A549 (cell line): Measurements from ENCODE around the gene ASMTL.

Experiments
- CHD2 ChIP-seq: fragments of 150-350 bp; IDR thresholded peaks from 2 replicates; pipeline ENCODE4 v1.6.1; 2014; ENCODE audit warnings: low read length; ENCODE audit not compliant: partially characterized antibody
- CTCF ChIP-seq: fragments of >200 bp; sonication (Bioruptor Twin); formaldehyde crosslinking; IDR thresholded peaks from 3 replicates; pipeline ENCODE4 v1.5.1; 2016
- EP300 ChIP-seq, 2 experiments: fragments of >200 bp; sonication (Bioruptor Twin); formaldehyde crosslinking; IDR thresholded peaks; 2 replicates in 1 of 2; 3 replicates in 1 of 2; pipeline ENCODE4 v1.6.1; 2016 to 2017
- HOXA7 ChIP-seq: fragments of 250-450 bp; sonication (Bioruptor Pico); IDR thresholded peaks from 2 replicates; pipeline ENCODE4 v1.5.0; 2020; ENCODE audit warnings: mild to moderate bottlenecking, moderate library complexity
- PBX3 ChIP-seq: IDR thresholded peaks from 2 replicates; pipeline ENCODE4 v1.6.1; 2012
- POLR2A ChIP-seq: IDR thresholded peaks from 2 replicates; pipeline ENCODE4 v1.6.1; 2012; ENCODE audit warnings: mild to moderate bottlenecking, low read length
- REST ChIP-seq: fragments of 200-600 bp; sonication (generic); IDR thresholded peaks from 2 replicates; pipeline ENCODE4 v1.6.1; 2016; ENCODE audit warnings: antibody characterized with exemption, mild to moderate bottlenecking, moderate library complexity
- TF ChIP-seq, protein P1 (sequence below): fragments of 150-350 bp; IDR thresholded peaks from 2 replicates; pipeline ENCODE4 v1.6.1; 2014; ENCODE audit warnings: low read depth, mild to moderate bottlenecking, low read length

DNA sequence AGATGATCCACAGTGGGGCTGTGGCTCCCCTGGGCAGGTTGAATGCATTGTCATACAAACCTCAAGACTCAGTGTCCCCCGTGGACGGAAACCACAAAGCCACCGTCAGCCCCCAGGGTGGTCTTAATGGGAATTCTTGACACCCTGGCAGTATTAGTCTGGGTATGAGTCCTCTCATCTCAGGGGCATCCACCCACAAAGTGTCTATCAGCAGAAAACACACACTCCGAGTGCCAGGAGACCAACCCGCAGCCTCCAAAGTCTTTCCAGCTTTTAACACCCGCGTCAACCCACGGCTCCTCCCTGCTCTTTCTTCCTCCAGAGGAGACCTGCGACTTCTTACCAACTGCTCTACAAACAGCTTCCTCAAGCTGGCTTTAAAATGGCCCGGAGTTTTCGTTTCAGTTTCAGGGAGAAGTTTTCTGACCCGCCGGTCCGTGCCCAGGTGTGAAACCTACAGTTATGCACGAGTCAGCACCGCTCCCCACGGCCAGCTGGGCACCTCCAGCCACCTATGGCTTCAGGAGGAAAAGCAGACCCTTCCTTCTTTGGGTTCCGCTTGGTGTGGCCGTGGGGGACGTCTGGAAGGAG lies 14.4 kb upstream of the ASMTL start:
- TF ChIP-seq HOXA7 (CRISPR knock-in tag) (no peak), PBX3 (no peak), CTCF (no peak), POLR2A (no peak), EP300 (IDR thresholded peaks at IDR 0.05) (no peak), CHD2 (no peak), REST (no peak)
- TF ChIP-seq, protein P1, sequence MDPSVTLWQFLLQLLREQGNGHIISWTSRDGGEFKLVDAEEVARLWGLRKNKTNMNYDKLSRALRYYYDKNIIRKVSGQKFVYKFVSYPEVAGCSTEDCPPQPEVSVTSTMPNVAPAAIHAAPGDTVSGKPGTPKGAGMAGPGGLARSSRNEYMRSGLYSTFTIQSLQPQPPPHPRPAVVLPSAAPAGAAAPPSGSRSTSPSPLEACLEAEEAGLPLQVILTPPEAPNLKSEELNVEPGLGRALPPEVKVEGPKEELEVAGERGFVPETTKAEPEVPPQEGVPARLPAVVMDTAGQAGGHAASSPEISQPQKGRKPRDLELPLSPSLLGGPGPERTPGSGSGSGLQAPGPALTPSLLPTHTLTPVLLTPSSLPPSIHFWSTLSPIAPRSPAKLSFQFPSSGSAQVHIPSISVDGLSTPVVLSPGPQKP = no peak
